ENCODE measurements around the gene AGAP1.

Gene AGAP1

DNA sequence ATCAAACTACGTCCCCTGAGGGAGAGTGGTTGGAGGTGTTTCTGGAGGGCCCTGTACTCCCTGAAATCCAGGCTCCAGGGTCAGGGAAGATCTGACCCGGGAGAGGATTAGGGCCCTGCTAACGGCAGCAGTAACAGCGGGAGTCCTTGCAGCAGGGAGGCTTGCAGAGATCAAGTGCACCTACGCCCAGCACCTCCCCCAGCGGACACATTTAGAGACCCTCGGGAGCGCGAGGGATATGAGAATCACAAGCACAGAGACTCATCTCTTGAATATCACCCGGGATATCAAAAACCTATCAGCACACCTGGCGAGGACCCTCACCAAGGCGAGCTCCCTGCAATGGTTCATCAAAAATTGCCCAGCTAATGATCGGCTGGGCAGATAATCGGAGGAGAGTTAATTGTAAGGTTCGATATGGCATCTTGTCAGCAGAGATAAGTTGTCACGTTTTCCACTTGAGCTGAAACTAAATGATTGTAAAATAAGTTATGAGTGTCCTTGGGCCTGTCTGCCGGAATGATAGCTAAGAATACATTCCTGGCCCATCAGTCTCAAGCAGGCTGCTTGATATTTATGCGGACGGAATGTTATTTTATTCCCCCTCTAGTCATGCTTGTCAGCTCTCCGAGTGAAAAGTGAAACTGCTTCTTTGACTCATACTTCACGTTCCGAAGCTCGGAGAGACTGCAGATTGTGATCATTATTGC is 464.5 kb downstream of the AGAP1 start:
- DNase-seq: no peak

DNA sequence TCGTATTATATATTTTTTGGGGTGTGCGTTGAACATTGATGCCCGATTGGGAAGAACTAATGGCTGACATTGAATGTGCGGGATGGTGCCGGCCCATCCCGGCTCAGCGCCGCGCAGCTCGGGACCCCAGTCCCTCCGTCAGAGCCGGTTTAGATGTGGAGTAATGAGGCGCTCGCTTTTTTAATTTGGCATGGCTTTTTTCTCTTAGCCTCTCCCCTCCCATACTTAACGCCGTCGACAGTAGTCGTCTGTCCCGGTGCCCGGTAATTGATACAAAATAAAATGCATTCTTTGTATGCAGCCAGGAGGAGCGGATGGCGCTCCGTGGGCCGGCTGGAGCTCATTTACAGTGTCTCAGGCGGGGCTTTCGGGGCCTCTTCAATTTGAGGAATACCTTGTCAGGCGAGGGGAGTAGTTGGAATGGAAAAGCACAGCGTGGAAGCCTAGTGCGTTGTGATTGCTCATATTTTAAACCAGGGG is 465.1 kb downstream of the AGAP1 start:
- DNase-seq: no peak

DNA sequence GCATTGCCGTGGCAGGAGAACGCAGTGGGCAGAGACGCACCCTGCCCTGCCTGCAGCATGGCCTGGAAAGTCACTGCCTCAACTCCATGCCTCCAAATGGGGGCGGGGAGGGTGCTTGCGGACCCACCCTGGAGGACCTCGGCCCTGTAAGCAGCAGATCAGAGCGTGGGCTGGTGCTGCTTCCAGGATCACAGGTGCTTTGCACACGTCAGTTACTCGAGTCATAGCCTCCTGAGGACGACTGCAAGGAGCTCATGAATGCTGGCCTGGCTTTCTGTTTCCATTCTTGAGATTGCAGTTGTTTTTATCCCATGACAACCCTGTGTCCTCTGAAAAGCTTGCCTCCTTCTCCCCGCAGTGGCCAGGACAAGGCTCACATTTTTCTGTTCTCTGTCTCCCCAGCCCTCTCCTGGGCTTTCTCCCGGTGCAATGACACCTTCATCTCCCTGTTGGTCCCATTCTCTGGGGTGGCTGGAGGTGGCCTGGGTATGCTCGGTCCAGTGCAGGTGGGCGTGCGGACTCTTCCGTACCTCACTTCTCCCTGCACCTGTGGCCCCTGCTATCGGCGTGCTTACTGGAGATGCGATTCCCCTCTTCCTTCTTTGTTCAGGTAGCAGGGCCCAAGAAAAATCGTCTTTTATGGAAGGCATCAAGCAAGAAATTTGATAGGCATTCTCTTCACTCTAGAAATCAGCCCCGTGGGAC is 466.3 kb downstream of the AGAP1 start:
- no peak for DNase-seq

DNA sequence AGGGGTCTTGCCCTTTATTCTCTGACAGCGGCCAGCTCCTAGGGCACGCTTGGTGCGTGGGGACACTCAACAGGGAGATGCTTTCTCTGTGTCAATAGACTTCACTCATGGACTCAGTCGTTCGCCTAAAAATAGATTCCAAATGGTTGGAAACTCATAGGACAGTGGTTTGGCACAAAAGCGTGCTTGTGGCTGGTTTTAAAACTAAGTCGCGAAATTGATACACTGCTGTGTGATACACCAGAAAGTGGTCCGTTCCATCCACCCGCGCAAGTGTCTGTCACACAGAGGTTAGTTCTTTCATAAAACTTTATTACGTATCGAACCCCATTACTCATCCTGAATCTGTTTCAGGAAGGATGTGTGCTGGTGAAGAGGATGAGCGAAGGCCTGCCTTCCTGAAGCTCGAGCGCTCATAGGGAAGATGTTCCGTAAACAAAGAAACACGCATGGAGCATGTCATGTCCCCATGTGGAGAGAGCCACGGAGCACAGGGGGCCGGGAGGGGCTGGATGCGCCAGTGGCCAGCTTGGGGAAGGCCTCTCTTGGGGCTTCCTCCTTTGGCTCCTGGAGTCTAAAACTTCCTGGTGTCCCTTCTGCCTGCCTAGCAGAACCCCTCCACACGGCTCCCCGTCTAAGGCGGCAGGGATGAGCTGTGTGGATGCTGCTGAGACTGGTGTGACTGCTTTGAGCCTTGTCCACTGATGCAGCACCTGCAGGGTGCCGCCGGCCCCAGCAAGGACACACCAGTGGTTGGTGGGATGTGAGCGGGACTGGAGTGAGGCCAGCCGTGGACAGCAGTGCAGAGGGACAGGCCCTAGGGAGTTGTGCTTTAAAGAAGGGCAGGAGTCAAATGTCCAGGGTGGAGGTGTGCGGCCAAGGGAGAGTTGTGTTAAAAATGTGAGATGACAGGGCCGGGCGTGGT is 467.1 kb downstream of the AGAP1 start:
- no peak for DNase-seq

DNA sequence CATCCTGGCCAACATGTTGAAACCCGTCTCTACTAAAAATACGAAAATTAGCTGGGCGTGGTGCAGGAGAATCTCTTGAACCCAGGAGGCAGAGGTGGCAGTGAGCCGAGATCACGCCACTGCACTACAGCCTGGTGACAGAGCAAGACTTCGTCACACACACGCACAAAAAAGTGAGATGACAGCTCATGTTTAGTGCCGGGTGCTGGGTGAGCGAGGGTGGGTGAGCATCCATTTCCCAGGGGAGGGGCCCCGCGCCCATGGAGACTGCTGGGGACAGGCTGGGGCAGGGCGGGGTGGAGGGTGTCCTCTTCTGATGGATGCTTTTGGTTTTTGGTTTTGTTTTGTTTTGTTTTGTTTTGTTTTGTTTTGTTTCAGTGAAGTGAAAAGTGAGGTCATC is 467.9 kb downstream of the AGAP1 start:
- DNase-seq: no peak

DNA sequence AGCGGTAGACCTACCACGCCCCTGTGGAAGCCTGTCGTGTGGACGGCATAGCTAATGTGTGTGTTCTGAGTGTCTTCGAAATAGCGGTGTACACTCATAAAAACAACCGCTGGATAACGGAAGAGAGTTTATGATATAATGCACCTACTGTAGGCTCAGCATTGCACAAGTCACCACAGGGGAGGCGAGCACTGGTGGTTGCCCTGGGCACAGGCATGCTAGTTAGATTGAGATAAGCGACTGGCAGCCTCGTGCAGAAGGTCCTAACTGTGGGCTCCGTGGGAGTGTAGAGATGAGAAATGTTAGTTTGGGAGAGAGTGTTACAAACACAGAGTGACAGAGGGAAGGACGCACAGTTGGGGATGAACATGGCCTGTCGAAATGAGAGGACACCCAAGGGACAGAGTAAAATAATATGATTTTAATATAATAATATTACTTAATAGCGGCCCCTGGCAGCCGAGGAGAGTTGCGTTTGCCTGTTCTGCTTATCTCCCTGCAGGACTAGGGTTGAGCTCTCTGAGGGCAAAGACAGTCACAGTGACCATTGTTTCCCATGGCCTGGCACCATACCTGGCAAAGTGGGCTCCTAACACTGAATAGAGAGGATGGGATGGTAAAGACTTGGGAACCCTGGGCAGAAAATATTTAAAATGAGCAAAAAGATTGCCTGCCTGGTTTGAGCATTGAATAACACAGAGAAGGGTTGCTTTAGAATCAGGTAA is 470.2 kb downstream of the AGAP1 start:
- no peak for DNase-seq

DNA sequence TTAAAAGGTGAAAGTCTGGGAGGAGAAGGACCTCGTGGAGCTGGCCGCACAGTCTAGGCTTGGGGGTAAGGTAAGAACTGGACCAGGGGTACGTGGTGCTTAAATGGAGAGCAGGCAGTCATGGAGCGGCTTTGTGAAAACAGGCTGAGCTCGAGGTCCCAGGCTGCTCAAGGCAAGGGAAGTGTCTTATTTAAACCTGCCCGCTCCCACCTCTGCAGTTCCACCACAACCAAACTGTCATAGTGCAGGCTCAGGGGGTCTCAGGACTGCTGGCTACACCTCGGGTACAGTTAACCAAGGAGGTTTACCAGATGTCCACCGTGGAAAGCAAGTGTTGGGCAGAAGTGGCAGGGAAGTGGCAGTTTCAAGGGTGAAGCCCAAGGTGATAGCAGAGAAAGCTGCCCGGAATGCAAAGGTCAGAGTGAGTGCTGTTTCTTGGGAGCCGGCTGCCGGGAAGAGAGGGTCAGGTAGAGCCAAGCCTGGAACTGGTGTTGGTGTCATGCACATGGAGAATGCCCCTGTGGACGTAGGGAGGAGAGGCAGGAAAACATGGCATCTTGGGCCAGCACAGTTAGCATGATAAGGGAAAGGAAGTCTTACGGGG is 471.0 kb downstream of the AGAP1 start:
- no peak for DNase-seq

DNA sequence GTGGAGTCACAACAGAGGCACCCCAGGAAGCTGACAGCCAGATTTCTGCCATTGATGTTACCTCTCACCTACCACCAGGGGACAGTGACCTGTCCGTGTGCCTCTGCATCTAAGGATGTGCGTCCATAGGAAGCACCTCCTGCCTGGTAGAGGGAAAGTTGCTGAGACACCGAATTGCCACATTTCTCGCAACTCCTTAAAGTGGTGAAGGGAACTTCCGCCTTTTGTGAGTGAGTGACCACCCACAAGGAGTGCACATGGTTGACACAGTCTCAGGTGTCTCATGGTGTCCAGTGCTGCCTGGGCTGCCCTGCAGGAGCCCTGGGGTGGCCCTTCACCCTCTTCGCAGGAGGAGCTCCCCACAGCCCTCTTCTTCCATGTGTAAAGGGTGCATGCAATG is 472.6 kb downstream of the AGAP1 start:
- no peak for DNase-seq

DNA sequence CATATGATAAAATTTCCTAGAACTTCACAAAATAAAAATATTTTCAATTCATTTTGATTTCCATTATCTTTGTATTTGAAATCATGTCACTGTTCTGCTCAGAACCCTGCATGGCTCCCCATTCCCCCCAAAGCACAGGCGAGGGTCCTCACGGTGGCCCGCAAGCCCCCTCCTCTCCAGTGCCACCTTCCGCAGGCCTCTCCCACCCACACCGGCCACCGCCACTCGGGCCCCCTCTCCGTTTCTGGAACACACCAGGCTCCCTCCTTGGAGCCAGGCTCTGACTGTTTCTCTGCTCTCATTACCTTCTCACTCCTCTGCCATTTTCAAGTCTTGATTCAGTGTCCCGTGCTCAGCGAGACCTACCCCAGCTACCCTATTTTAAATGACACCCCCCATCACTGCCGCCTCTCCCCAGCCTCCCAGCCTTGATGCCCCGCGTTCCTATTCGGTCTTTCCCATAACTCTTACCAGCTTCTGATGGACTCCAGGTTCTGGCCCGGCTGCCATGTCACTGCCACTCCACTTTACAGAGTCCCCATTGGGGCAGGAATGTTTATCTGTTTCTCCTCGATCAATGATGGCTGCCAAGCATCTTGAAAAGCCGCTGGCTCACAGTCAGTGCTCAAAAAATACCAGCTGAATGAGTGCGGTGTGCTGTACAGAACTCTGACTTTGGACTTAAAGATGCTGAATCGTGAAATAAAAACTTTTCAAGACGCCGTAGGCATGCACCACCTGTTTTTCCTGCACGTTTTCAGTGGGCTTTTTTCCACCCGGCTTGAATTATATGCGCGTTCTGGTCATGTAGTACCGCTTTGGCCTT is 473.3 kb downstream of the AGAP1 start:
- DNase-seq: no peak

DNA sequence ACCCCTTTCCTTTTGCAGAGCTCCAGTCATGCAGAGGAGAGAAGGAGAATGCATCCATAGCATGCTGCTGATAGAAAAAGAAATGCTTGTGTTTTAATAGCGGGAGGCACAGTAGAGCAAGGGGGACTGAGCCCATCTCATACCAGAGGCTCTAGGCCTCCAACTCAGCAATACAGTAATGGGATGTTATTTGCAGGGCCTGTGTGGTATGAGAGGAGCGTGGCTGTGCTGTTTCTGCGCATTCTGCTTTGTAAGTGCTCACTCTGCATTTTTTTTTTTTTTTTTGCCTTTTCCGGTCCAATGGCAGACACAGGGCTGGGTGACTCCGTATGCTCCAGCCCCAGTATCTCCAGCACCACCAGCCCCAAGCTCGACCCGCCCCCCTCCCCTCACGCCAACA is 474.3 kb downstream of the AGAP1 start:
- DNase-seq: no peak

DNA sequence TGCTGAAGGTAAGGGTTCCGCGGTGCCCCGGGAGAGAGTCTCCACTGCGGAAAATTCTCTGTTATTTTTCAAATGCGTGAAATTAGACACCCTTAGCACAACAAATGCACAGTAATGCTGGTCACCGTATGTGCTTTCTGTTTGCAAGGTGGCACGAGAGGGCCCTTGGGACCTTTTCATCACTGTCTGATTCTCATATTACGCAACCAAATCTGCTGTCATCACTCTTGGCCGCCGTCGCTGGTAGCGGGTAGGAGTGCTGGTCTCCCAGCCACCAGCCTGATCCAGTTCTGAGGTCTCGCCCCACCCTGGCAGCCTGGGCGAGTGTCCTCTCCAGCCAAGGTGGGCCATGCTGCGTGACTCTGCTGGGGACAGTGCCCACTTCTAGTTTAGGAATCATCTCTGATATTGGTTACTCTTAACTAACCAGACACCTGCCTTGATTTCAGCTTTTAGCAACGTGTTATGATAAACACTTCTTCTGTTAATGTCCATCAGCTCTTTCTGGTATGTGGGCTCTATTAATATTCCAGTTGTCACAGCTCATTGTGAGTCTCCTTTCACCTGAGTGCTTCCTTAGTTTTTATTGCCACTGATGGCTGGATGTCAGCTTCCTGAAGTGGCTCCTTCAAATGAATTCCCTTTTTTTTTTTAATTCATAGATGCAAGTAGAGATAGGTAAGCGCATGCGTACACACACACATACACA is 474.9 kb downstream of the AGAP1 start:
- DNase-seq: no peak

DNA sequence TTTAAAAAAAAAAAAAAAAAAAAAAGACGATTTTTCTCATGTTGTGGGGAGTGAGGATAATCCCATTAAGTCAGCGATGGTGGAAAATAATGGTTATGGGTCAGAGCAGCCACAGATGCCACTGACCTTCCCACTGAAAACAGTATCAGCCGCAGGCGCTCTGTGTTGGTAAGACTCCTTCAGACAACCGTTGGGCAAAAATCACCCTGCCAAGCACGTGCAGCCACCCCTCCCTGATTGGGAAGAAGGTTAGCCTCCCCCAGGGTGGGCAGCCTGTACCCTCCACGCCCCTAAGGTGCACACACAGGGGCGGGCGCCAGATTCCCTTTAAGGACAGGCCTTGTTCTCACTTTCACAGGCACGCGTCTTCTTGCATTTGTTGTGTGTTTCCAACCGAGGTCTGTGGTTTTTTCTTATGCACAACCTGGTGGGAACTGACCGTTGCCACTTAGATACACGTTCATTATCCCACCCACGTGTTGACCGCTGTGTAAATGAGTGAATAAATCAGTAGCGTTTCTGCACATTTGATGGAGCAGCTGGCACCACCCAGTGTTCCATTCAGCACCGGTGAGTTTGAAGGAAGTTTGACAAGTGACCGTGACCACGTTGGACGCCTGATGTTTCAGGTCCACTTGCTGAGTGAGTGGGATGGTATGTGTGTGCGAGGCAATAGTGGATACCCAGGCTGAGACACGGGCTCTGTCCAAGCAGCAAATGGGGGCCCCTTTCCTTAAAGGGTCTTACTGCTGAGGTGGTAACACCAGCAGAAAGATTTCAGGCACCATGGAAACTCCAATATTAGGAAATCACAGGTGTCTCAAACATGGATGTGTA is 476.6 kb downstream of the AGAP1 start:
- no peak for DNase-seq

DNA sequence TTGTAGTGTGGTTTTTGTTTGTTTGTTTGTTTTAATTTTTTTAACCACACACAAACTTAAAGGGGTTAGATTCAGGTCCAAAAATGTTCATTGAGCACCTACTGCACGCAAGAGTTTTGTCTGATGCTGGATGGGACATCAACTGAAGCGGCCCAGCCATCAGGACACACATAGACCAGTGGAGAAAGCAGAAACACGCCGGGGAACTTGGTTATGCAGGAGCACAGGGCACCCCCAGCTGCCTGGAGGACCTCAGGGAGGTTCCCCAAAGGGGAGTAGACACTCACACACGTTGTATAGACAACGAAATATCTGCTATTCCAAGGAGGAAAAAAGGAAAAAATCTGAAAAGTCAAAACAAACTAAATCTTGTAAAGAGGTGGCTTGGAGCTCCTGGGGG is 482.7 kb downstream of the AGAP1 start:
- DNase-seq: no peak

DNA sequence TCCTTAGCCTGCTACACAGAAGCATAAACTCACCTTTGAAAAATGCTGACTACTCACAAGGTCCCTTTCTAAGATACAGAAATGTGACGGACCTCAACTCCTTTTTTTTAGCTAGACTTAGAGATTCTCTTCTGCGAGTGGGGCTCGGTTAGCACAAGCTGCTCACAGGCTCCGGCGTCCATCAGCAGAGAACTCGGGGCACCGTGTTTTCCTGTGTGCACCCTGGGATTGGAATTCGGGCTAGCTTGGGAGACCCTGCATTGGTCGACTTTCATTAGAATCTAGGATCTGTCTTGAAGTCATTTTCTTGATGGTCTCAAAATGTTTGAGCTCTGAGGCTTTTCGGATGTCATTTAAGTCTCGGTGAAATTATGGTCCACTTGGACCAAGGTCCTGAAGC is 483.1 kb downstream of the AGAP1 start:
- DNase-seq: no peak

DNA sequence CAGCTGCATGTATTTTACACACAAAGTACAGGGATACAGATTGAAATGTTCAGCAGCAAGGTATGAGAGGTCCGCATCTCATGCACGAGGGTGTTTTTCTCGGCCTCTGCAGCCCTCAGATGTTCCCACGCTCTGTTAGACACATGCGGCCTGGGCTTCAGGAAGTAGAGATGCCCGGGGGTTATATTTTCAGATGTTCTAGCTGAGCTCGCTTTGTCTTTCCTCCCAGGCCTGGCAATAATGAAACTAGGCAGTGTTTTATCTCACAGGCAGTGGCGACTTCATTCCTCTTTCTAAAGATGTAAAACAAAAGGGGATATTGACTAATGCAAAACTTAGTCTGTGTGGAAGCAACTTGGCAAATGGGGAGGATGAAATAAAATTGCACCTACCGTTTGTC is 483.6 kb downstream of the AGAP1 start:
- no peak for DNase-seq

DNA sequence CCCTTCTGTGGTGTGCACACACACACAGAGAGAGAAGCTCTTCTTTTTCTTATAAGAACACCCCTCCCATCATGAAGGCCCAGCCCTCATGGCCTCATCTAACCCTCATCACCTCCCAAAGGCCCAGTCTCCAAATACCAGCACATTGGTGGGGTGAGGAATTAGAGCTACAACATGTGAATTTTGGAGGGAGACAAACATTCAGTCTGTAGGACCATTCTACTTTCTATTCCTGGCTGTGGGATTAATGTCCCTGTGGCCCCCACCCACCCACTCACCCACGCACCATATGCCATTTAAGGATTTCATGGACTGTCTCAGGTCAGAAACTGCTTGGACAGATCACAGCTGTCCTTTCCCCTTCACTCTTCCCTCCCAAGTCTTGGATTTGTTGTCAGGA is 484.2 kb downstream of the AGAP1 start:
- no peak for DNase-seq

DNA sequence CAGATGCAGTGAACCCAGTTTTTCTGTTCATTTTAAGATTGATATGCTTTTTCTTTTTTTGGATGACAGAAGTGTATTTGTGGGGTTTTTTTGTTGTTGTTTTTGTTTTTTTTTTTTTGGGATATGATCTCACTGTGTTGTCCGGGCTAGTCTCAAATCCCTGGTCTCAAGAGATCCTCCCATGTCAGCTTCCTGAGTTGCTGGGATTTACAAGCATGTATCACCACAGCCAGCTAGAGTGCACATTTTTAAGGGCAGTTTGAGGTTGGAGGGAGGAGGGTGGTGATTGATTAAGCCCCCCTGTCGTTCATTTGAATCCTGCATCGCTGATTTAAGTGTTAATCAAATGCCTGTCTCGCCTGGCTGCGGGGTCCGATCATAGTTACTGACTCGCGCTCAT is 485.2 kb downstream of the AGAP1 start:
- no peak for DNase-seq

DNA sequence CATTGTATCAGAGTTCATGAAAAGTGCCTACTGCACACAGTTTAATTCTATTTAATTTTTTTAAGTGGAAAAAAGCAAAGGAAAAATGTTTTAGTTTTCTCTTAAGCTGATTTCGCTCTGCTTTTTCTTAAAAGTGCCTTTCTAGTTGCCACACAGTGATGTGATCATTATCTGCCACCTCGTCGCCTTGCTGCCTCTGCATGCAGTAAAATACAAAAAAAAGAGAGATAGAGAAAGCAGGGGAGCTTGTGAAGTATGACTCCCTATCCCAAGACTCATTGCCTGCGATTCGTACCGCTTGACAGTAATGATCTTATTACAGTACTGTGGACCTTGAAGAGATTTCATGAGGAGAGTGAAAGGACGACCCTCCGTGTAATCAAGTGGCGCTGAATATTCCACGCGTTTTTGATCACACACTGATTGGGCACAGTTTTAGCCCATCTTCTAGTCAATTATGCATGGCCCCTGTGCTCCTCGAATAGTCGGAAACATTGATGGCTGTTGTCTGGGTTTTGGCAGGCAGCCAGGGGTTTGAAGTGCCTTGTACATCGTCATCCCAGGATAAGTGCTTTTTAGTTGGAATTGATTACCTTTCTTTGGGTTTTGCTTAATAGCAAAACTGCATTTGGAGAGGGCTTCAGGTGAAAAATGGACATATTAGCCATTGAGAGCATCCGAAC is 486.1 kb downstream of the AGAP1 start:
- DNase-seq: no peak

DNA sequence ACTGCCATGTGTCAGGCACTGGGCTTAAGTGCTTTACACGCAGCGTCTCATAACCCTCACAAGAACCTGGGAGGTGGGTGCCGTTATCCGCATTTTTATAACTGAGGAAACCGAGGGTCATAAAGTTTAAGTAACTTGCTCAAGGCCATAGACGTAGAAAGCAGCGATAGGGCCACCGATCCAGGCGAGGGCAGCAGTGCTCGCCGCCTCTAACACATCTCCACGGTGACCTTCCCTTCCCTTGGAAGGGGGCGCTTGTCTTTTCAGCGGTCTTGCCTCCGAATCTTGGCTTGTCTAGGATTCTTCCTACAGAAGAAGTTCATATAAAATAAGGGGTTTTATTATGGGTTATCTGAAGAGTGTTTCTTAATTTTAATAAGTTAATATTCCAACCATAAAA is 487.8 kb downstream of the AGAP1 start:
- no peak for DNase-seq

Data from activated effector memory CD4-positive, alpha-beta T cell treated with Interleukin-2 at 50 U/mL for 16 hours (primary cell).